ENCODE data around the gene APOL2. TPM values are rescaled to one million over a fixed set of nuclear protein-coding genes. Genes with fewer than 3 reads are reported as not detected.

APOL2 gene
- total RNA-seq, 4 donors from 2014 or later: 15.3 to 21.8 (median 17.1) TPM

DNA sequence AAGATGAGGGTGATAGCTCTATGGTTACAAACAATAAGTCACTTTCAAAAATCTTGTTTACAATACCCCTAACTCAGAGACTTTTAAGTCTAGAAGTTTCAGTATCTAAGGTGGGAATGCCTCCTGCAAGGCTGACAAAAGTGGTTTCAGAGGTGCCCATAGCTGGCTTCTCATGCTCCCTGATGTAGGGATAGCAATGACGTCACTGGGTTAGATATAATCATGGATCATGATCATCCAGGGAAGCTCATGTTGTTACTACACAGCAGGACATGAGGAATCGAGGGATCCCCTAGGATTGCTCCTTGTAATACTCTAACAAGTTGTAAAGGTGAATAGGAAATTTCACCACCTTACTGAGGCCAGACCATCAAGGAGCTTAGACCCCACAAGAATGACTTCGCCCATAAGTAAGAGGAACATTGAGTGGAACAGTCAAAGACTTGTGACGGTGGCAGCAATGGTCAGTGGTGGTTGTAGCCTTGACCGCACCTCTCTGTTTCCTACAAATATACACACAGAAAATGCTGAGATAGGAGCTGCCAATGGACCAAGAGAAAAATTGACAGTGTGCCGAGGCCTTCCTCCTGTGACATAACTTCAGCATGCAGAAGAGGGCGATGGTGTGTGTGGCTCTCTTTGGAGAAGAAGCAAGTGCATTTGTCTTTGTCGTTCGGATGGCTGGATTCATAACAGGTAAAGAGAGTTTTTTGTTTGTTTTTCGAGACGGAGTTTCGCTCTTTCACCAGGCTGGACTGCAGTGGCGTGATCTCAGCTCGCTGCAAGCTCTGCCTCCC, 53.3 kb downstream of the APOL2 start:
- 86% methylated on average over 14 of the region's 14 CpGs for WGBS
- no peak for DNase-seq (ENCODE audit: low spot score in 2 of 2)

DNA sequence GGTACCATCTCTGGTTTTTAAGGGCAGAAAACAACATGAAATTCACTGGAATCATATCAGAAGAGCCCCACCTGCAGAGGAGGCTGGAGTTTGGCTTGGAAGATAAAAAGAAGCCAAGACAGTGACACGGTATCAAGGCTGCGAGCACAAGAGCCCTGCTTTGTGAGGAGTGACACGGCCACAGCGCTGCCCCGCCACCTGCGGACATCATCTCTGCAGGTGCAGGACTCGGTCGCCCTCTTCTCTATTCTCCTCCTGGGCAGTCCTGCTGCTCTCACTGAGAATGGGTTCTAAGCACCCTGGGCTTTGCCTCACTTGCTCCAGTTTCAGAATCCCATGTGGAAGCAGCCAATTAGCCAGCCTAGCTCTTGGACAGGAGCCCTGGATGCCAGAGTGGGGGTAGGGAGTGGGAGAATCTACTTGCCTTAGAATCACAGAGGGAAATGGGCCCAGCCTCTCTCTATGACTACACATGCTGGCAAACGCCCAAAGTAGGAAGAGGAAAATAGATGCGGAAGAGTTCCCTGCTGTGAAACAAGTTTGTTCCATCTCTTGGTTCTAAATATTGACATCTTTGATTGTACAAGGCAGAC, 54.8 kb downstream of the APOL2 start:
- 79% methylated on average over 10 of the region's 10 CpGs for WGBS

More for the DNA sequence above, 53.3 kb downstream of the APOL2 start:
- TF ChIP-seq, protein P1, sequence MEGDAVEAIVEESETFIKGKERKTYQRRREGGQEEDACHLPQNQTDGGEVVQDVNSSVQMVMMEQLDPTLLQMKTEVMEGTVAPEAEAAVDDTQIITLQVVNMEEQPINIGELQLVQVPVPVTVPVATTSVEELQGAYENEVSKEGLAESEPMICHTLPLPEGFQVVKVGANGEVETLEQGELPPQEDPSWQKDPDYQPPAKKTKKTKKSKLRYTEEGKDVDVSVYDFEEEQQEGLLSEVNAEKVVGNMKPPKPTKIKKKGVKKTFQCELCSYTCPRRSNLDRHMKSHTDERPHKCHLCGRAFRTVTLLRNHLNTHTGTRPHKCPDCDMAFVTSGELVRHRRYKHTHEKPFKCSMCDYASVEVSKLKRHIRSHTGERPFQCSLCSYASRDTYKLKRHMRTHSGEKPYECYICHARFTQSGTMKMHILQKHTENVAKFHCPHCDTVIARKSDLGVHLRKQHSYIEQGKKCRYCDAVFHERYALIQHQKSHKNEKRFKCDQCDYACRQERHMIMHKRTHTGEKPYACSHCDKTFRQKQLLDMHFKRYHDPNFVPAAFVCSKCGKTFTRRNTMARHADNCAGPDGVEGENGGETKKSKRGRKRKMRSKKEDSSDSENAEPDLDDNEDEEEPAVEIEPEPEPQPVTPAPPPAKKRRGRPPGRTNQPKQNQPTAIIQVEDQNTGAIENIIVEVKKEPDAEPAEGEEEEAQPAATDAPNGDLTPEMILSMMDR (IDR thresholded peaks at IDR 0.05): no peak
- TF ChIP-seq POLR2A (IDR thresholded peaks at IDR 0.05): no peak
- TF ChIP-seq EP300 (IDR thresholded peaks at IDR 0.05): no peak
- no peak for TF ChIP-seq POLR2AphosphoS5 (IDR thresholded peaks at IDR 0.05)
- Histone ChIP-seq H3K4me3 (no peak overlapping the region), H3K36me3 (no peaks in the 10 kb centered on the region), H3K4me1 (peaks cover 16% of the 10 kb centered on the region), H3K27me3 (no peaks in the 10 kb centered on the region), H3K9me3 (no peaks in the 10 kb centered on the region), H3K27ac (no peak overlapping the region)

DNA sequence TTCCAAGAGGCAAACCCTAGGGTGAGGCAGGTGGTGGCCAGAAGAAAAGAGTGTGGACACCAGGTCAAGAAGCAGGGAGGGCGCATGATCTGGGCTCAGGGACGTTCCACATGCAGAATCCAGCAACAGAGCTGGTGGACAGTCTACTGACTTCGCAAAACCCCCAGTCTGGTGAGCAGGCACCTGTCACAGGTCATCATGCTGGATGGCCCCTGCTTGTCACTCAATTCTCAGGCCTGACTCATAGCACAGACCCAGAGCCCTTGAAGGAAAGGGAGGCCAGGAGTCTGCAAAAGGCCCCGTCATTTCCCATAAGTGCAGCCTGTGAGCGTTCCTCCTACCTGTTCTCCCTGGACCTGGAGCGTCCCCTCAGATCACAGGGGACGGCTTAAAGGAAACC, 55.9 kb downstream of the APOL2 start:
- Histone ChIP-seq H3K36me3 (no peaks in the 10 kb centered on the region), H3K4me1 (peaks cover 14% of the 10 kb centered on the region), H3K9me3 (no peaks in the 10 kb centered on the region), H3K27ac (no peak overlapping the region), H3K27me3 (no peaks in the 10 kb centered on the region), H3K4me3 (no peak overlapping the region)
- DNase-seq (ENCODE audit: low spot score in 2 of 2): no peak
- TF ChIP-seq, protein P1 (IDR thresholded peaks at IDR 0.05): no peak
- no peak for TF ChIP-seq POLR2A (IDR thresholded peaks at IDR 0.05)
- TF ChIP-seq POLR2AphosphoS5 (IDR thresholded peaks at IDR 0.05): no peak
- no peak for TF ChIP-seq EP300 (IDR thresholded peaks at IDR 0.05)
- WGBS: 95% methylated on average over 7 of the region's 7 CpGs

More for the DNA sequence above, 54.8 kb downstream of the APOL2 start:
- DNase-seq (ENCODE audit: low spot score in 2 of 2): no peak
- TF ChIP-seq POLR2AphosphoS5 (IDR thresholded peaks at IDR 0.05) (no peak), EP300 (IDR thresholded peaks at IDR 0.05) (no peak), POLR2A (IDR thresholded peaks at IDR 0.05) (no peak)
- TF ChIP-seq, protein P1 (IDR thresholded peaks at IDR 0.05): no peak
- Histone ChIP-seq H3K4me1 (peaks cover 14% of the 10 kb centered on the region), H3K27me3 (no peaks in the 10 kb centered on the region), H3K4me3 (no peak overlapping the region), H3K36me3 (no peaks in the 10 kb centered on the region), H3K9me3 (no peaks in the 10 kb centered on the region), H3K27ac (no peak overlapping the region)

DNA sequence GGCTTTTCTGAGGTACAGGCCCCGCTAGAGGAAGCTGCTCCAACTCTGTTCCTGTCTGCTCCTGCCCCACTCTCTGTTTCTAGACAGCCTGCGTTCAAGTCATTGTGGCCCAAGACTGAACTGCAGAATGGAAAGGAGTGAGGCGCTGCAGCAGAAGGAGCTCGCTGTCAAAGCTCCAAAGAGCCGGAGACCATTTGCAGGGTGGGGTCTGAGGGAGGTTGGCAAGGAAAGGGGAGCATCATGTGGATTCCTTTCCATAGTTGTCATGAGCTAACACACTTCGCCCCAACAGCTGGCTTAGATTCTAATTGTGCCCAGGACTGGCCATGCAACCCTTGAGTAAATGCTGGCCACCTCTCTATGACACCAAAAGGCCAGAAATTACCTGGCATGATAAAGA, 56.5 kb downstream of the APOL2 start:
- H3K36me3 ChIP-seq: no peaks in the 10 kb centered on the region
- no peaks in the 10 kb centered on the region for H3K27me3 ChIP-seq
- WGBS: 82% methylated on average over 6 of the region's 6 CpGs
- H3K27ac ChIP-seq: no peak overlapping the region
- H3K4me3 ChIP-seq: no peak overlapping the region
- no peak for DNase-seq (ENCODE audit: low spot score in 2 of 2)
- peaks cover 14% of the 10 kb centered on the region for H3K4me1 ChIP-seq
- TF ChIP-seq, protein P1 (IDR thresholded peaks at IDR 0.05): no peak
- TF ChIP-seq POLR2A (IDR thresholded peaks at IDR 0.05) (no peak), POLR2AphosphoS5 (IDR thresholded peaks at IDR 0.05) (no peak), EP300 (IDR thresholded peaks at IDR 0.05) (no peak)
- no peaks in the 10 kb centered on the region for H3K9me3 ChIP-seq

DNA sequence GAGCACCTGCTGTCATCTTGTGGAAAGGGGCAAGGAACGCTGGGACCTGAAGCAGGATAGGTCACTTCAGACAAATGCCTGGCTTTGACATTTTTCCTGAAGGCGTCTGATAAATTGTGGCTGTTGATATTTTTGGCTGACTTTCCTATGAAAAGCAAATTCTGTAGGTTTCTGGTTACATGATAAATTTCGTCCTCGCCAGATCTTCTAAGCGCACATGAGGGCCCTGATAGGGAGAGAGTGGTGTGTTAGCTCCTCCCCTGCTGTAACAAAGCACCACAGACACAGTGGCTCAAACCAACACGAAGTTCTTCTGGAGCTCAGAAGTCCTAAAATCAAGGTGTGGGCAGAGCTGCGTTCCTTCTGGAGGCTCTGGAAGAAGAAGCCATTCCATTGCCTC, 57.3 kb downstream of the APOL2 start:
- no peaks in the 10 kb centered on the region for H3K36me3 ChIP-seq
- H3K27me3 ChIP-seq: no peaks in the 10 kb centered on the region
- WGBS: 88% methylated on average over 7 of the region's 7 CpGs
- H3K9me3 ChIP-seq: no peaks in the 10 kb centered on the region
- no peak for DNase-seq (ENCODE audit: low spot score in 2 of 2)
- no peak overlapping the region for H3K4me3 ChIP-seq
- H3K27ac ChIP-seq: no peak overlapping the region
- H3K4me1 ChIP-seq: peaks cover 14% of the 10 kb centered on the region
- TF ChIP-seq, protein P1 (IDR thresholded peaks at IDR 0.05): no peak
- TF ChIP-seq POLR2AphosphoS5 (IDR thresholded peaks at IDR 0.05): no peak
- no peak for TF ChIP-seq POLR2A (IDR thresholded peaks at IDR 0.05)
- no peak for TF ChIP-seq EP300 (IDR thresholded peaks at IDR 0.05)

Data from suprapubic skin (tissue), 4 donors.